OCI-LY3 (cell line): ENCODE results near the gene INTS1.

Experiments
- H2AFZ ChIP-seq: fragments of 200-600, 300-600 bp; shearing (Covaris generic); 2 replicates; pipeline ENCODE4 v1.6.0; 2014; ENCODE audit warnings: antibody characterized with exemption, low read depth, low read length
- H3K27ac ChIP-seq: fragments of 200-600, 300-600 bp; sonication (generic); 2 replicates; pipeline ENCODE4 v1.5.1; 2014; ENCODE audit warnings: mild to moderate bottlenecking, low read length, moderate library complexity, mixed read lengths
- H3K27me3 ChIP-seq: fragments of 200-600, 300-600 bp; sonication (generic); 2 replicates; pipeline ENCODE4 v1.6.1; 2014; ENCODE audit warnings: low read depth, low read length, mixed read lengths
- H3K36me3 ChIP-seq: fragments of 200-600, 300-600 bp; sonication (generic); replicated peaks from 2 replicates; pipeline ENCODE3; 2014; ENCODE audit warnings: low read depth, low read length, mixed read lengths
- H3K4me1 ChIP-seq: fragments of 300-600, 200-600 bp; sonication (generic); 2 replicates; pipeline ENCODE4 v1.6.1; 2014; ENCODE audit warnings: low read length, mixed read lengths
- H3K4me2 ChIP-seq: fragments of 200-600, 300-600 bp; sonication (generic); 2 replicates; pipeline ENCODE4 v1.6.1; 2014; ENCODE audit warnings: low read length, mixed read lengths
- H3K4me3 ChIP-seq: fragments of 300-600, 200-600 bp; sonication (generic); 2 replicates; pipeline ENCODE4 v1.5.1; 2014; ENCODE audit warnings: antibody characterized with exemption, mild to moderate bottlenecking, low read length, moderate library complexity
- H3K79me2 ChIP-seq: fragments of 300-600, 200-600 bp; shearing (Covaris generic); 2 replicates; pipeline ENCODE4 v1.6.1; 2014; ENCODE audit warnings: mild to moderate bottlenecking, low read length, mixed read lengths
- H3K9ac ChIP-seq: fragments of 300-600, 200-600 bp; shearing (Covaris generic); 2 replicates; pipeline ENCODE4 v1.6.0; 2014; ENCODE audit warnings: mild to moderate bottlenecking, low read length, moderate library complexity
- H3K9me3 ChIP-seq: fragments of 200-600, 300-600 bp; shearing (Covaris generic); 2 replicates; pipeline ENCODE4 v1.6.1; 2014; ENCODE audit warnings: low read length, mixed read lengths; ENCODE audit not compliant: insufficient read depth
- H4K20me1 ChIP-seq: fragments of 200-600, 300-600 bp; sonication (generic); 2 replicates; pipeline ENCODE4 v1.6.1; 2016; ENCODE audit warnings: low read length, mixed read lengths; ENCODE audit not compliant: insufficient read depth
- EZH2phosphoT487 ChIP-seq: fragments of 200-600 bp; shearing (Covaris generic); IDR thresholded peaks from 2 replicates; pipeline ENCODE4 v1.6.1; 2018; ENCODE audit warnings: antibody characterized with exemption, mixed run types, low read depth
- TF ChIP-seq, protein P1 (sequence below): fragments of 200-600, 300-600 bp; sonication (generic); IDR thresholded peaks from 2 replicates; pipeline ENCODE4 v1.5.1; 2014; ENCODE audit warnings: antibody characterized with exemption, low read length, low read depth

The INTS1 gene

DNA sequence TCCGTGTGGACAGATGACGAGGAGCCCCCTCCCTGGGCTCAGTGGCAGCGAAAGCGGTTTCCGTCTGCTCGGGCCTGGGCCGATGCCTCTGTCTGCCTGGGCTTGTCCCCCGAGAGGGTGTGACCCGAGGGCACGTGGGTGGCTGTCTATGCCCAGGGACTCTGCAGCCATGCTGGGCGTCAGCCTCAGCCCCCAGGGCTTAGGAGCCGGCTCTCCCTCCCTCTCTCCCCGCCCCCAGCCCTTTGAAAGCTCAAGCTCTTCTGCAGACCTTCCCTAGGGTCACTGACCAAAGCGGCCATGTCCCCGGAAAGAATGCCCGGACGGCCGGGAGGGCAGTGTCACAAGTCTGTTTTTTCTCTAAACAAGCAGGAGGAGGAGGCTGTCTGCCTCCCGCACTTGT is 52.0 kb downstream of the INTS1 start:
- no peak overlapping the region for H3K27ac ChIP-seq
- no peak overlapping the region for H3K4me3 ChIP-seq

GRCh38 chr7:1450987-1451386 is 53.2 kb downstream of the INTS1 start:
- H3K27ac ChIP-seq: no peak overlapping the region
- no peak overlapping the region for H3K4me2 ChIP-seq
- H2AFZ ChIP-seq: no peak overlapping the region
- H4K20me1 ChIP-seq: no peaks in the 10 kb centered on the region
- H3K4me1 ChIP-seq: no peaks in the 10 kb centered on the region
- H3K27me3 ChIP-seq: no peaks in the 10 kb centered on the region
- H3K79me2 ChIP-seq: no peaks in the 10 kb centered on the region
- no peak overlapping the region for H3K4me3 ChIP-seq
- TF ChIP-seq, protein P1, sequence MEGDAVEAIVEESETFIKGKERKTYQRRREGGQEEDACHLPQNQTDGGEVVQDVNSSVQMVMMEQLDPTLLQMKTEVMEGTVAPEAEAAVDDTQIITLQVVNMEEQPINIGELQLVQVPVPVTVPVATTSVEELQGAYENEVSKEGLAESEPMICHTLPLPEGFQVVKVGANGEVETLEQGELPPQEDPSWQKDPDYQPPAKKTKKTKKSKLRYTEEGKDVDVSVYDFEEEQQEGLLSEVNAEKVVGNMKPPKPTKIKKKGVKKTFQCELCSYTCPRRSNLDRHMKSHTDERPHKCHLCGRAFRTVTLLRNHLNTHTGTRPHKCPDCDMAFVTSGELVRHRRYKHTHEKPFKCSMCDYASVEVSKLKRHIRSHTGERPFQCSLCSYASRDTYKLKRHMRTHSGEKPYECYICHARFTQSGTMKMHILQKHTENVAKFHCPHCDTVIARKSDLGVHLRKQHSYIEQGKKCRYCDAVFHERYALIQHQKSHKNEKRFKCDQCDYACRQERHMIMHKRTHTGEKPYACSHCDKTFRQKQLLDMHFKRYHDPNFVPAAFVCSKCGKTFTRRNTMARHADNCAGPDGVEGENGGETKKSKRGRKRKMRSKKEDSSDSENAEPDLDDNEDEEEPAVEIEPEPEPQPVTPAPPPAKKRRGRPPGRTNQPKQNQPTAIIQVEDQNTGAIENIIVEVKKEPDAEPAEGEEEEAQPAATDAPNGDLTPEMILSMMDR: no peak
- TF ChIP-seq EZH2phosphoT487: no peak
- no peaks in the 10 kb centered on the region for H3K36me3 ChIP-seq
- no peak overlapping the region for H3K9ac ChIP-seq
- no peaks in the 10 kb centered on the region for H3K9me3 ChIP-seq

More for the DNA sequence above, 52.0 kb downstream of the INTS1 start:
- Histone ChIP-seq H3K27me3 (no peaks in the 10 kb centered on the region), H3K9me3 (no peaks in the 10 kb centered on the region), H2AFZ (no peak overlapping the region), H3K4me1 (no peaks in the 10 kb centered on the region), H3K36me3 (no peaks in the 10 kb centered on the region), H3K9ac (no peak overlapping the region), H3K79me2 (no peaks in the 10 kb centered on the region), H3K4me2 (no peak overlapping the region), H4K20me1 (no peaks in the 10 kb centered on the region)
- TF ChIP-seq EZH2phosphoT487: no peak
- TF ChIP-seq, protein P1: no peak

- Histone ChIP-seq H3K9me3 (no peaks in the 10 kb centered on the region), H3K4me3 (no peak overlapping the region), H3K4me2 (no peak overlapping the region), H3K27me3 (no peaks in the 10 kb centered on the region), H3K27ac (no peak overlapping the region), H3K9ac (no peak overlapping the region), H3K4me1 (no peaks in the 10 kb centered on the region), H2AFZ (no peak overlapping the region), H4K20me1 (no peaks in the 10 kb centered on the region), H3K79me2 (no peaks in the 10 kb centered on the region), H3K36me3 (no peaks in the 10 kb centered on the region)
- no peak for TF ChIP-seq EZH2phosphoT487
These were observed 53.8 kb downstream of the INTS1 start for GRCh38 chr7:1450431-1450830.

DNA sequence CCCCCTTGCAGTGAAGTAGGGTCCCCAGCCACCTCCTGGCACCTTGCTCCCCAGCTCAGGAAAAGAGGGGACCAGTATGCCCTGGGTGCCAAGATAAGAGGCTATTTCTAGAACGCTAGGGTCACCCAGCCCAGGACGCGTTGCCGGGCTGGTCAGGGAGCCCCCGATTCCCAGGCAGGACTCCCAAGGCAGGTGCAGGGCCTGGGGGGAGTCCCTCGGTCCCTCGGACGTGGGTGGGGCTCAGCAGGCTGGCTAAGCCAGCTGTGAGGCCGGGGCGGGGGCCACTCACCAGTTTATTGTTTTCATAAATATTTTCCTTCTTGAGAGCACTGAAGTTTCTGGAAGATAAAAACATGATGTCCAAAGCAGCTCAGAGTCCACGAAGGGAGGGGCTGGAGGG is 54.2 kb downstream of the INTS1 start:
- H2AFZ ChIP-seq: no peak overlapping the region
- H3K79me2 ChIP-seq: no peaks in the 10 kb centered on the region
- no peaks in the 10 kb centered on the region for H3K27me3 ChIP-seq
- H4K20me1 ChIP-seq: no peaks in the 10 kb centered on the region
- H3K9ac ChIP-seq: no peak overlapping the region
- H3K36me3 ChIP-seq: no peaks in the 10 kb centered on the region
- no peak overlapping the region for H3K4me2 ChIP-seq
- no peak overlapping the region for H3K27ac ChIP-seq
- no peak overlapping the region for H3K4me3 ChIP-seq
- H3K9me3 ChIP-seq: no peaks in the 10 kb centered on the region
- TF ChIP-seq, protein P1: no peak
- no peak for TF ChIP-seq EZH2phosphoT487
- no peaks in the 10 kb centered on the region for H3K4me1 ChIP-seq

DNA sequence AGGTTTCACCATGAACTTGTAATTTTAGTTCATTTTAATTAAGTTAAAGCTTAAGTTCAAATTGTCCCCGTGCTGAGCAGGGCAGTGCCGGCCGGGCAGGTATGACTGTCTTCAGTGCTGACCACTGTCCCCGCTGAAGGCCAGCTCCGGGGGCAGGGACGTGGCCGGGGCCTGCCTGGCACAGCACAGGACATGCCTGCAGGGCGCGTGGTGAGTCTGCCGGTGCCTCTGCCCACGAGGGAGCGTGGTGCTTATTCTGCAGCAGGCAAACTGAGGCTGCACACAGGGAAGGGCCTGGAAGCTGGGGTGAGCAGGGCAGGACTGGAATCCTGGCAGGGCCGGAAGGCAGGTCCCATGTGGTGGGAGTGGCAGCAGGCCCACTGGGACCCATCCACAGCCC is 54.7 kb downstream of the INTS1 start:
- Histone ChIP-seq H3K9ac (no peak overlapping the region), H3K27me3 (no peaks in the 10 kb centered on the region), H3K4me3 (no peak overlapping the region), H3K79me2 (no peaks in the 10 kb centered on the region), H2AFZ (no peak overlapping the region), H3K36me3 (no peaks in the 10 kb centered on the region), H3K27ac (no peak overlapping the region), H3K9me3 (no peaks in the 10 kb centered on the region), H3K4me1 (no peaks in the 10 kb centered on the region), H4K20me1 (no peaks in the 10 kb centered on the region), H3K4me2 (no peak overlapping the region)
- TF ChIP-seq, protein P1: no peak
- no peak for TF ChIP-seq EZH2phosphoT487
